GM03348 (cell line): ENCODE data around the gene GLI3.

Experiments
- DNase-seq: peaks from one replicate; pipeline ENCODE4 v3.0.0; 2012; ENCODE audit warnings: low spot score

GLI3 gene

DNA sequence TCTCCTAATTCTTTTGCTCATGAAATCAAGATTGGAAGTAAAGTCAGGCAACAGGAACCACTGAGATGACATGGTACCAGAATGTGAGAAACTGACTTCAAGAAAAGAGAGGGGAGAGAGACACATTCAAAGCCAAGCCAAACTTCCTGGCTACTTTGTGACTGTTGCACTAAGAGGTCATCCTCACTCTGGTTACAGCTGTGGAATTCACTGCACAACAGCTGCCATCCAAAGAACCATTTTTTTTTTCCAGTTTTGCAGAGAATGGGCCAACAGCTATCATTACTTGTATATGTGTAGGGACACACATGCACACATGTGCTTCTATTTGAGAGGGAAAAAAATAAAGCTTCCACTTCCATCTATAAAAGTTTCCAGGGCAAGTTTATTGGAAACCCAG lies 203.5 kb downstream of the GLI3 start:
- no peak for DNase-seq

DNA sequence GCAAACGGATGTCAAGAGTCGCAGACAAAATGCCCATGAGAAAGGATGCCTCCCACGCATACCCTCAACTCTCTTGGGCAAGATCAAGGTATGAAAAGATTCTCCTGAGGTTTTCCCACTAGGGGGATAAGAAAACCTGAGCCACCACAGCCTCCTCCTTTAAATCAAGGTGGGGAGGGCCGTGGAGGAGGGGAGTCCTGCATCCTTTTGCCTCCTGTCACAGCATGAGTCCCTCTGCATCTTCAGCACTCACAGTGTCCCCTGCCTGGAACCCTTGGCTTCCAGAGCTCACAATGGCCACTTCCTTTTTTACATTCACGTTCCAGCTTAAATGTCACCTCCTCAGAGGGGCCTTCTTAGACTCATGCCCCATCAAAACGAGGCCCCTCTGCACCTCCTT lies 207.6 kb downstream of the GLI3 start:
- no peak for DNase-seq

DNA sequence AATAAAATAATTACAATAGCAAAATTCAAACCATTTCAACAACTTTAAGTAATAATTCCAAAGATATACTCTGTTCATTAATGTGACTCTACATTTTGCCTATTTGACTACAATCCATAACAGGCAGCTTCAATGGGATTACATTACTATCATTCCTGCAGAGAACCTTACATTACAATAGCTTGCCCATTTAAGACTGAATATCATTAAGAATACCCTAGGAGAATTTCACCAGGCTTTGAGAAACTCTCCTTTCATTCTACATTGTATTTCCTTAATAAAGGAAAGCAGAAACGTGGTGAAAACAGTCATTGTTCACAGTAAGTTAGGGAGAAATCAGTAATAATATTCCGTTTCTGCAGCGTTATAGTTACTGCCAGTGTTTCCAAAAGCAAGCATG lies 209.5 kb downstream of the GLI3 start:
- DNase-seq = no peak

DNA sequence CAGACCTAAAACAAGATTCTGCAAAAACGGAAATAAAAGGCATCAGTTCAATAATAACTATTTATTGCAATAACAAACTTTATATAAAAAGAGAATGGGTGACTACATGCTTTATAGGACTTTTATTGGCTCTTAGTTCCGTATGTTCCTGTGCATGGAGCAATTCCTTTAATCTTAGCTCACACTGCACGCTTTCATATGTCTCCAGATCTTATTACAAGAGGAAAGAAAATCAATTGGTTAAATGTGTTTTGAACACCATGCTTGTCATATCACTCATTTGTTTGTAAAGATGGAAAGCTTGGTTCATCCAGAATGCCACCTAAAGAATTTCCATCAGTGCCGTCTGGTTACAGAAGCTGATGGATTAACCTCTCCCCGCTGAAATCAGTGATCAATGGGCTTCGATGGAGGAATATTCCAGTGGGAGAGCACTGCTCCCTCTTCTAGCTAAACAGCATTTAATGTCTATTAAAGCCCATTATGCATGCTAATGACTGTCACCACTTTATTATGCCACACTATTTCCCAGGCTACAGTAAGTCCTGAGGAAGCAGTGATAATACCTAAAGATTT lies 210.3 kb downstream of the GLI3 start:
- no peak for DNase-seq

DNA sequence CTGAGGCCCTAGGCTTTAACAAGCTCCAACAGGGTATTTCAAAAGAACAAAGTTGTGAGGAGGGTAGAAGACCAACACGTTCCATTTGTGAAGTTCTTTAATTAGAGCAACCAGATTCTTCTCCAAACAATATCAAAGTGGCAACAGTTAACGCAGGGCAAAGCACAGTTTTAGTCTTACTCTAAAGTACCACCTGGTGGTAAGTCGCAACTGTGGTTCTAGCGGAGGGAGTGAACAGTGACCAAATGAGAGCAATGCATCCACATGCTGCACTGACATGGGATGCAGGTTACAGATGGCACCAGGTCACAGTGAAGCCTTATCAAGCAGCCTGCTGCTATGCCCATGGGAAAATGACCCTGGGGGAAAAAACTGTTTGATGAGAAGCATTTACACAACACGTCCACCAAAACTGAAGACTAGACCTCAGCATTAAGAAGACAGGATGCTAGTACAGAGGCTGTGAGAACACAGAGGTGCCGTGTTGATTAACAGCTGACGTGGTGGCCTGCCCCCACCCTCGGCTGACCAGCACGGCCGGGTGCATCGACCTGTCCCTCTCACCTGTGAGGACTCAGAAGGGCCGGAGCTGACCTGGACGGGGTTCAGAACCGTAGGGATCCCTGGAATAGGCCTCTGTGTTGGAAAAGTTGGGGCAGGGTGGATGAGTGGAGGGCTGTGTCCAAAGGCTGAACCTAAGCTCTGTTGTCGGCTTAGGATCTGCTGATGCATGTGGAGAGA lies 211.2 kb downstream of the GLI3 start:
- DNase-seq = no peak

DNA sequence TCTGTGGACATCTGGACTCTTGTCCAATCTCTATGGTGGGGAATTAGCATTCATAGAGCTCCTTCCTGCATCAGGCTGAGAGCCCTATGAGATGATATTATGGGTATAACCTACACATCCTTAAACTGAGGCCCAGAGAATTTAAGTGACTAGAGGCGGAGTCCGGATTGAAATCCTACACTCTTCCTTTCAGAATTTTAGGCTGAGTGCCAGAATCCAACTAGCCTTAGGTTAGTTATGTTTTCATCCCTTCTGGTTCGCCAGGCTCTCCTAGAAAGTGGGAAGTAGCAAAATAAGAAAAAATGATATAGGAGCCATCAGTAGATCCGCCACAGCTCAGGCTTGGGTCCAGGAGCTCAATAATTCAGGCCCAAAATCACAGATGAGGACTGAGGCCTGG lies 212.5 kb downstream of the GLI3 start:
- no peak for DNase-seq

DNA sequence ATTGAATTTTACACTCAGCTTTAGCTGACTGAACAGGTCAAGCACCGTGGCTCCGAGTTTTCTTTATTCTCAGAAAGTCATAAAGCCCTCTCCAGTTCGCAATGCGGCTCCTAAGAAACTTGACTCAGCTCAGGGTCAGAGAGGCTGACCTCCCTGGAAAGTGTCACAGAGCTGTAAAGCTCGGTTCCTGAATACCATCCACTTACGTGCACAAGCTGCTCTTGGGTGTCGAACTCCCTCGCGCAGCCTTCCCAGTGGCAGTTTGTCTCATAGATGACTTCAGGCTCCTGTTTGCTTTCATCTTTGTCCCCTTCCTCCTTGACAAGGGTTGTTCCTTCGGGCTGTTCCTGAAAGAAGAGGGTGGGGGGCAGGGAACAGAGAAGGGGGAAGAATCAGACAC lies 213.7 kb downstream of the GLI3 start:
- no peak for DNase-seq

DNA sequence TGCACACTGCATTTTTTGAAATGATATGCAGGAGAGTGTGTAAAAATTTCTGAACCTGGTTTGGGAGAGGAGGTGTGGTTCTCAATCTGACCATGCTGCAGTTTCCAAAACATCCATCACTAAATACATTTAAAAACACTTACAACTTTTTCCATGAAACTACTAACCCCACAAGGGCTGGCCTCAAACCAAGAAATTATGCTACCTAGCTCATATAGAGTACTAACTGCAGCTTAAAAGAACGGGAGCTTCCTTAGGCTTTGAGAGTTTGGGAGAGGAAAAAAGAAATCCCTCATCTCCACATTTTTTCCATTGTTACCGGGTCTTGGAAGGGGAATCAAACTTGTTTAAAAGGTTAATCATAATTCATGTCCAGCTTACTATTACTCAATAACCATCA lies 214.2 kb downstream of the GLI3 start:
- DNase-seq = no peak

DNA sequence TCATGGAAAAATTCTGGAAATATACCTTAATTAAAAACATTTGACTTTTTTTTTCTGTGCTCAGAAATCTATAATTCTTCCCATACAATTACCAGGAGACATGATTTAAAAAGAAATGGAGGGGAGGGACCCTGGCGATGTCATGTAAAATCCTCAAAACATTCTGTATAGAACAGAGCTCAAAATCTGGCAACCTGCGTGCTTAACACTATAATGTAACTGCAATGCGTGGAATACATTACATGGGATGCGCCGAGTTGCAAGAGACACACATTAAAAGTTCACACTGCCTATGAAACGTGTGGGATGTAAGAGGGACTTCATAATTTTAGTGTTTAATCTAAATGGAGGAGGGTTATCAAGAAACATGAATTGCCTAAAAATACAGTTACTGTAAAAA lies 215.0 kb downstream of the GLI3 start:
- DNase-seq = no peak

DNA sequence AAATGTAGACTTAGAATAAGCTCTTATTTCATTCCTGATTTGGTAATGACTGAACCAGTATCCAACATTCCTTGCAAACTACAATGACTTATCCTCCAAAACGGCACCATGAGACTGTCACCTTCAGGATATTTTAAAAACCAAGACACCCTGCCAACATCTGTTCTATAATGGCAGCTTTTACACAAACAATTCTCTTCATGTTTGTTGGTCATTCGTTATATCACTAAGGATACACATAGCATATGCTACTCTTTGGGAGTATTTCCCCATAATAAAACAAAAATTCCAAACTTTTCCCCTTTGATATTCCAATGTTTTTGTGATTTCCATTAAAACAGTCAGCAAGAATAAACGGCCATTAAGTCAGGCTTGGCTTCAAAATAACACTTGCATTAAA lies 215.4 kb downstream of the GLI3 start:
- DNase-seq = no peak

DNA sequence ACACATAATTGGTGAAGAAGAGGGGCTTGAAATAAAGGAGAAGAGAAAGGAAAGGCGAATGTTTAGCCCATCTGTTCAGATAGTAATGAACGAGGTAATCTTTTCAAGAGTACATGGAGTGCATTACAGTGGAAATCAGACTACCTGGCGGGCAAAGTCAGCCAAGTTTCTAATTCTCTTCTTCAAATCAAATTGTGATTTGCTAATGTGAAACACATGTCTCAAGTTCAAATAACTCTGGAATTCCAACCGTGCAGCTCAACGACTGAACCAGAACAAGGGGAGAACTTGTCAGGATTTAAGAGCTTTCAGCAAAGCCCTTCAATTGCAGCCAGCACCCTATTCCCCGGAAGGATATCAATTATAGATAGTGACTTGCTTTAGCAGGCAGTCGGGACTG lies 216.9 kb downstream of the GLI3 start:
- no peak for DNase-seq

DNA sequence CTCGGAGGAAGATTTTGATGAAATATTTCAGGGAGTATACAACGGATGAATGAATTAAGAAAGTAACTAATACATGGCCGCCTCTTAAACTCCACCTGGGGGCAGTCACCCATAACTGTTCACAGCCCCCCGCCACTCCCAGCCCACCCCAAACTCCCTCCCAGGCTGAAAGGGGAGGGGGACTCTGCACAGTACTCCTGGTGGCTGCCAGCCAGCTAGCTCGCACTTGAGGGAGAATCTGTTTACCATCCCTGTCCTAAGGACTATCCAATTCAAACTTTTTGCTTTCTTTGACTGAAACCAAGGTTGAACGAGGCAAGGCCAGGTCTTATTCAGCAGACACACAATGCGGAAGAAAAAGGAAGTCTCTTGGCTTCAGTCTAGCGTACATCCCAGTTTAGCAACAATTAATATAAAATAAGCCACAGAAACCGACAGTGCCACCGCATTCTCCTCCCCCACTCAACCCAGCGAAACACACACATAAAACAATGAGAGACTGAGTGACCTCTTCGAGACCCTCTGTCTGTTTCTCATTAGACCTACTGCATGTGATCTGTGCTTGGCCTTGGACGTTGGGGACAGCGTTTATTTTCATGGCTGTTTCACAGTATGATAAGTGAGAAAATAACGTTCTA lies 219.5 kb downstream of the GLI3 start:
- no peak for DNase-seq

DNA sequence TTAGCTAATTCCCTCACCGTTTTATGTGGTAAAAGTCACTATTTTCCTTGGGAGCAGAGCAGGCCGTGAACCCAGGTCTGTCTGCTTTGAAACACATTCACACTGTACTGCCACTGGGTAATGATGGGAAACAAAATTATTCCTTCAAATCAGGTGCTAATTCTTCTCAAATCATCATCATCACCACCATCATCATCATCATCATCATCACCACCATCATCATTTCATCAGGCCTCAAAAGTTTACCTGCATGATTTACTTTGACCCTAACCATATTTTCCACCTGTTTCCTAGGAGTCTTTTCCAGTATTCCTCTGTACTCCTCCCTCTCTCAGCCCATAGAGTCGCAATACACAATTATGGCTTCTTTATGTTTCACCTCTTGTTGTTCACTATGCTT lies 220.5 kb downstream of the GLI3 start:
- DNase-seq = no peak

DNA sequence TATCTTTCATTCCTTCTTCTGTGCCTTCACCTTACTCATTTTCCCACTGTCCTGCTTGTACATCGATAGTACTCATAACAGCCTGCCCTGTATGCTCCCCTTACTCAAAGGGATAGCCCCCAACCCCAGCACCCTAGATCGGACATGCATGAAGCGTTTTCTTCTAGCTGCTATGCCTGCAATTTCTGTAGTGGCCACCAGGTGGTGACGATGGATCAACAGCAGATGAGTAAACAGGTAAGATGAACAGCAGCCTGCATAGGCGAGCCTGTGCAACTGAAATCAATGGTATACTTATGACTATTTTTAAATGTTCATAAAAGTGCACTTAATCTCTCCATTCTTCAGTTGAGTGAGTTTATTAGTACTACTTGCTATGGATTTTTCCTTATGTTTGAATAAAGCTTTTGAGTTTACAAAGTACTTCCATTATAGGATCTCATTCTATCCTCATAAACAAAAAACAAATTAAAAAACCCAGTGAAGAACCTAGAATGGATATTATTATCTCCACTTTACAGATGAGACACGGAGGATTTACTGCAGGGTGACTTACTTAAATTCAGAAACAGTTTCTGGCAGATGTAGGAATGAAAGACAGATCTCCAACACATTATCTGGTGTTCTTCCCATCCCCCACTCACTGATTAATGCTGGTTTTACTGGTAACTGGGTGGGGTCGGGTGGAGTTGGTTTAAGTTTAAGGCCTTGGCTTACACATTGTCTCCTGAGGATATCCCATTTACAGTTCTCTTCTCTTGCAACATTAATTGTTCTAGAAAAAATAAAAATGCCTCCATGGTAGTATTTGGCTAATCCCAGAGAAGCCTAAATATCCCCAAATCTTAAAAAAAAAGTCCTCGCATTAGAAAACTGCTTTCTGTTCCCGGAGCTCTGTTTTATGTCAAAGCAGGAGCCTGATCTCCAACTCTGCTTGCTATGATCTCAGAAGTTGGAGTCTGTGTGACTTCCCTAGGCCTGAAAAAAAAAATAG lies 222.1 kb downstream of the GLI3 start:
- DNase-seq = peak; percentile 29

DNA sequence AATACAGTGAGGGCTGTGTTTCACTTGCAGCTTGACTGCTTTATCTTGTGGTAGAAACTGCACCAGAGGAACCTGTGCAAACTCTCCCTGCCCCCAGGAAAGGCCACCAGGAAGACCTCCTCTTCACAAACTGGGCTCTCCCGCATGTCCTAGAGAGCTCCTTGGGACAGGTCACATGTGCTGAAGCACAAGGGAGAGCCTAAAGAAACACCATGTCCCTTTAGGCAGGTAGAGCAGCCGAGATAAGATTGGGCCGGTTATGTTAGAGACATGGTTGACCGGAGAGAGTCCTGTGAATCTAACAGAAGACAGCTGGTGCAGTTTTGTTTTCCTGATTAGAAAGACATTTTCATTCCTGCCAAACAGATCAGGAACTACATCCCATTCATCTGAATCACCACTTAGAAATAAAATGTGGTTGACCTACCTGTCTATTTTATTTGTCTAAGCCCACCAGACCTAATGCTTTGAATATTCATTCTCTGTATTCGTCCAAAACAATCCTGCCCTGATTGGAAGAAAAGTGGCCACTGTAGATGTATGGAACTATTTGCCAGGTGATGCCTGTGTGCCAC lies 224.1 kb downstream of the GLI3 start:
- DNase-seq = no peak

DNA sequence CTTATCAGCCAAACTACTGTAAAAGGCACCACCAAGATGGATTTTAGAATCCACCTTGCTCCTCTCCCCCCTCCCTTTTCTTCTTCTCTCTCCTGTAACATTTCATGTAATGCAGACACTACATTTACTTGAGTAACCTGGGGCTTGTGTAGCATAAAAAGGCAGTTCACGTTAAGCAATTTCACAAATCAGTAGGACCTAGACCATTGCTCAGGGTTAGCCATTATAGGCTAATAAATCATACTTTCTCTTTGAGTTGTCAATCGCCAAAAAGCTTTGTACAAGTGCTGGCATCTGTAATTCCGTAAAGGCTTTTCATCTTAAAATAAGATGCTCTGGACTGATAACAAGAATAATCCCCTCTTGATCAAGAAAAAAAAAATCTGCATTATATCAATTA lies 224.7 kb downstream of the GLI3 start:
- DNase-seq = no peak

DNA sequence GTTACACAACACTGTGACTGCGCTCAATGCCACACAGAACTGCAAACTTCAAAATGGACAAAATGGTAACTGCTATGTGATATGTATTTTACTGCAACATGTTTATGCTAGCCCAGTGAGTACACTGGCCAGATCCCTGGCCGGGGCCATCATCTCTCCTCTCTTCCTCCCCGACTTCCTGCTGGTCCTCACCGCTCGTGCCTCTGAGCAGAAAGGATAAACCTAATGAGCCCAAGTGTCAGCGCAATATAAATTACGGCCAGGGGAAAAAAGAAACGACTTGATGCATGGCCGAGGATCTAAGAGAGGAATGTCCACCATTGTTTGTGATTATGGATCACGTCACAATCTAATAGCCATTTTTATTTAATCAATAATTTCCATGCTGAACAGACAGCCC lies 225.2 kb downstream of the GLI3 start:
- no peak for DNase-seq

DNA sequence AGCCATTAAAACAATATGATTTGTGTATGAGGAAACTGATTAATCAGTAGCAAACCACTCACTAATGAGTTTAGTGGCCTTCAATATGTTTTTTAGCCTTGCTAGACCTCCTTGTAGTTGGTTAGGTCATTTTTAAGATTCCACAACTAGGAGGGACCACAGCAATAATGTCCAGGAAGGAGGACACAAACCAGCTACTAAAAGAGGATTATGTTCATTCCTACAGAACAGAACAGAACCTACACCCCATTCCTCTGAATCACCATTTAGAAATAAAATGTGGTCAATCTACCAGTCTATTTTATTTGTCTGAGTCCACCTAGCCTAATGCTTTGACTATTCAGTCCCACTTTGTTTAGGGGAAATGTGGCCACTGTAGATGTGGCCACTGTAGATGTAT lies 226.3 kb downstream of the GLI3 start:
- DNase-seq = peak; percentile 45

DNA sequence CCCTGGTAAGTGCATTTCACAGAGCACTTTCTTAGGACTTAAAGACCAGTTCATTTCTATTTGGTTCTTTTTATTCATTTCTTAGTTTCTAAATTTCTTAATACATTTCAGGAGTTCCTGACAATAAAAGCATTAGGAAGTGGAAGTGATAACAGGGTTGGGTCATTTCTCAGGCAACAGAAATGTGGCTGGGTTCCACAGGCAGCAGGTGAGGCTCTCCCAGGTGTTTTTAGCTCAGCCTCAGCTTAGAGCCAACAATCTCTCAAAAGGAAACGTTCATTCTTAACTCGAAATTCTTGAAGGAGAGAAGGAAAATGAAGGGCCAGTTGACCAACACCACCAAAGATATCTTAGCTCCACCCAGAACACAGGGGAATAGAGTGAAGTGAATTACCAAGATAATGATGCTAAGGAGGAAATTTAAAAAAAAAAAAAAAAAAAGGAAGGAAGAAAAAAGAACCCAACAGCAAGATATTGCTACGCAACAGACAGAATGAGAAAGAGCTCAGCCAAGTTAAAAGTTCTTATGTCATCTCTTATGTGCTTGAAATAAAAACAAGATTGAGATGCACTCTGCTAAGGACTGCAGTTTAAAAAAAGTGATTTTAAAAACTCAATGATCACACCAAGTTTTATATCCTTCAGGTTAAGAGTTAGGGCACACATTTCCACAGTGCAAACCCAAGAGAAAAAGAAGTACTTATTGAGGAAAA lies 230.1 kb downstream of the GLI3 start:
- DNase-seq = no peak

DNA sequence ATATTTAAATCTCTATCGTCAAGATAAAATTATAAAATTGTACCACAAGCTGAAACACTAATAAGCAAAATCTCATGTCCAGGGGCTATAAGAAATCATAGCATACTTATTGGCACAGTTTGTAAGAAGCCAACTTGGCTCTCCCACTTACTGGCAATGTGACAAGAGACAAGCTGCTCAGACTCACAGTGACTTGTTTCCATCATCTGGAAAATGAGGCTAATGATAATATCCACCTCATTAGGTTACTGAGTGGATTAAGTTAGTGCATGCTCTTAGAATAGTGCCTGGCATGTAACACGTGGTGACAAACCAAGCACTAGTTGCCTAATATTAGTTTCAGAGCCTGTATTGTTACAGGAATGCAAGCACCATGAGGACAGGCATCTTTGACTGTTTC lies 234.4 kb downstream of the GLI3 start:
- DNase-seq = no peak

DNA sequence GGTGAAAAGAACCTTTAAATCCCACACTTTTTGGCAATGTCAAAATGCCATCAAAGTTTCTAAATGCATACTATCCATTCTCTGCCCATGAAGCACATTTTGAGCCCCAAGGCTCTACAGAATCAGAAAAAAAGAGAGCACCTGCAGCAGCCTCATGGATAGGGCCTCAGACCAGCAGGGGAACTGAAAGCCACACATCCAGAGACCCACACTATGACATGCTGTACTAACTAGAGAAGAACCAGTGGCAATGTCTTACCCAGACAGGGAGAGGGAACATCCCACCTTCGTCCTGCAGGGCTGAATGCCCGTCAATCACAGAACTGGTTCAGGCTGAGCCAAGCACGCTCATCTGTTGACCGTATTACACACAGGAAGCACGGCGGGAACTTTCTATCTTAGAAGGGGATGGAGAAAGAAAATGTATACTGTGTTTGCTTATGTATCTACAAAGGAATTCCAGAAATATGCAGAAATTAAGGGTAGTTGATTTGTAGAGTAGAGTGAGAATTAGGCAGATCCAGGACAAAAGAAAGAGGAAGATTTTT lies 237.2 kb downstream of the GLI3 start:
- DNase-seq = no peak
